HepG2 (cell line): Measurements from ENCODE around the gene NIPAL3. TPM values are rescaled to one million over a fixed set of nuclear protein-coding genes. Genes with fewer than 3 reads are reported as not detected.

Source experiments
- ATAC-seq: fragments of 200-7000 bp; cut with Tn5 transposase; 3 replicates; pipeline ENCODE4 v1.9.1; 2020; ENCODE audit warnings: mild to moderate bottlenecking, moderate library complexity
- BruUV-seq: library from RNA; stranded (reverse); fragments of 400-500 nt; replicated peaks from 2 replicates; lab custom pipeline; 2021; lab: Mats Ljungman, UMichigan
- CTCF ChIA-PET: fragments of 300-600 bp; formaldehyde crosslinking; extraction: SDS; loops from one replicate; lab custom pipeline; 2021; ENCODE audit warnings: low total read pairs, inconsistent platforms, low intra/inter-chr PET ratio; lab: Yijun Ruan, JAX
- POLR2A ChIA-PET: fragments of 350-600 bp; sonication (Branson Sonifier 250); formaldehyde crosslinking; loops from one replicate; lab custom pipeline; 2020; ENCODE audit warnings: antibody characterized with exemption, inconsistent platforms; lab: Yijun Ruan, JAX
- DNase-seq: peaks from one replicate; pipeline ENCODE4 v3.0.0-alpha.2; 2015; ENCODE audit warnings: low spot score
- FAIRE-seq: peaks from 3 replicates; lab custom pipeline; 2011; peaks lifted over from hg19 to GRCh38; lab: Jason Lieb, UNC
- H2AFZ ChIP-seq: one replicate; pipeline ENCODE4 v1.6.1; 2011; ENCODE audit warnings: low read length, inconsistent platforms
- H3K27ac ChIP-seq: fragments of 300-600 bp; 3 replicates; pipeline ENCODE4 v1.8.0; 2011; ENCODE audit warnings: mixed run types, mild to moderate bottlenecking, mixed read lengths, low read length, inconsistent platforms; ENCODE audit not compliant: insufficient read depth; ENCODE audit errors: extremely low read length
- H3K27me3 ChIP-seq, 2 experiments: fragments of 200-600 bp in 1 of 2; 2 replicates in 1 of 2; 3 replicates in 1 of 2; pipeline versions ENCODE4 v1.6.0 to v1.8.0; 2011; ENCODE audit warnings: low read length in 2 of 2, mild to moderate bottlenecking in 2 of 2, moderate library complexity in 2 of 2, inconsistent platforms in 1 of 2; ENCODE audit not compliant: insufficient read depth in 2 of 2, control insufficient read depth in 1 of 2
- H3K36me3 ChIP-seq, 2 experiments: fragments of 200-600 bp in 1 of 2; replicated peaks in 1 of 2; 2 replicates in 1 of 2; 3 replicates in 1 of 2; pipeline versions ENCODE4 v1.5.1 to v1.8.0; 2011; ENCODE audit warnings: low read length in 2 of 2, inconsistent platforms in 1 of 2; ENCODE audit not compliant: insufficient read depth in 2 of 2, control insufficient read depth in 1 of 2
- H3K4me1 ChIP-seq: 2 replicates; pipeline ENCODE4 v1.5.1; 2012; ENCODE audit warnings: low read length, inconsistent platforms; ENCODE audit not compliant: insufficient read depth
- H3K4me2 ChIP-seq: 2 replicates; pipeline ENCODE4 v1.6.0; 2011; ENCODE audit warnings: low read depth, low read length, inconsistent platforms
- H3K4me3 ChIP-seq, 3 experiments: fragments of 200-600 bp in 1 of 3; sonication (generic), shearing (Covaris generic) in 1 of 3; replicated peaks in 1 of 3; 2 replicates each; pipeline ENCODE4 v1.5.1; 2011 to 2016; ENCODE audit warnings: low read length in 3 of 3, inconsistent platforms in 2 of 3, low read depth in 2 of 3, mild to moderate bottlenecking in 2 of 3, control low read depth in 1 of 3, mixed read lengths in 1 of 3; ENCODE audit not compliant: insufficient read depth in 1 of 3
- H3K79me2 ChIP-seq: one replicate; pipeline ENCODE4 v1.6.1; 2011; ENCODE audit warnings: low read length, inconsistent platforms; ENCODE audit not compliant: insufficient read depth
- H3K9ac ChIP-seq: 2 replicates; pipeline ENCODE4 v1.6.0; 2011; ENCODE audit warnings: mild to moderate bottlenecking, low read depth, low read length, inconsistent platforms; ENCODE audit not compliant: insufficient read depth
- H3K9me3 ChIP-seq: 2 replicates; pipeline ENCODE4 v1.5.1; 2012; ENCODE audit warnings: mild to moderate bottlenecking, low read length
- H4K20me1 ChIP-seq: 2 replicates; pipeline ENCODE4 v1.6.0; 2011; ENCODE audit warnings: inconsistent platforms, mild to moderate bottlenecking, low read length, moderate library complexity; ENCODE audit not compliant: insufficient read depth
- DMAP1 ChIP-seq: IDR thresholded peaks from 2 replicates; pipeline ENCODE4 v1.6.1; 2016
- E2F2 ChIP-seq: sonication (generic); formaldehyde crosslinking; IDR thresholded peaks from 2 replicates; pipeline ENCODE4 v1.4.0; 2020; ENCODE audit warnings: missing genetic modification reagents, borderline replicate concordance
- MTA1 ChIP-seq: sonication (generic); formaldehyde crosslinking; IDR thresholded peaks from 2 replicates; pipeline ENCODE4 v1.4.0; 2020; ENCODE audit warnings: missing genetic modification reagents, mild to moderate bottlenecking, borderline replicate concordance
- NKX3-1 ChIP-seq: sonication (generic); formaldehyde crosslinking; IDR thresholded peaks from 2 replicates; pipeline ENCODE4 v1.5.0; 2020; ENCODE audit warnings: missing genetic modification reagents
- PITX1 ChIP-seq: sonication (generic); formaldehyde crosslinking; IDR thresholded peaks from 2 replicates; pipeline ENCODE4 v1.5.1; 2020; ENCODE audit warnings: mild to moderate bottlenecking, missing genetic modification reagents
- POGK ChIP-seq: sonication (generic); formaldehyde crosslinking; conservative IDR thresholded peaks from 2 replicates; pipeline ENCODE4 v1.8.0; 2022; ENCODE audit warnings: mild to moderate bottlenecking, moderate library complexity, missing genetic modification reagents
- RNF219 ChIP-seq: sonication (generic); formaldehyde crosslinking; IDR thresholded peaks from 2 replicates; pipeline ENCODE4 v1.5.0; 2020; ENCODE audit warnings: mild to moderate bottlenecking, missing genetic modification reagents
- SP140L ChIP-seq: sonication (generic); formaldehyde crosslinking; IDR thresholded peaks from 2 replicates; pipeline ENCODE4 v1.4.0; 2020; ENCODE audit warnings: missing genetic modification reagents, borderline replicate concordance
- SP4 ChIP-seq: sonication (generic); formaldehyde crosslinking; IDR thresholded peaks from 2 replicates; pipeline ENCODE4 v1.8.1; 2023; ENCODE audit warnings: mild to moderate bottlenecking, missing genetic modification reagents
- ZNF563 ChIP-seq: sonication (generic); formaldehyde crosslinking; IDR thresholded peaks from 2 replicates; pipeline ENCODE4 v1.8.0; 2022; ENCODE audit warnings: mild to moderate bottlenecking, moderate library complexity, missing genetic modification reagents
- ZNF816 ChIP-seq: sonication (generic); formaldehyde crosslinking; IDR thresholded peaks from 2 replicates; pipeline ENCODE4 v1.8.0; 2022; ENCODE audit warnings: missing genetic modification reagents, mild to moderate bottlenecking, borderline replicate concordance
- WGBS: methylation state at CpG from one replicate; pipeline ENCODE4 v1.1.6; 2017; ENCODE audit warnings: low lambda C conversion rate; 5-methylcytosine and 5-hydroxymethylcytosine counted together
- in situ Hi-C: cut with HindIII; loops from 2 replicates; pipeline ENCODE4 v1.10.0; 2017; ENCODE audit warnings: low pct_unique_long_range_greater_than_20kb; ENCODE audit not compliant: extremely low pct_ligation_motif_present
- intact Hi-C: fragments of 100-400 bp; cut with micrococcal nuclease; formaldehyde crosslinking; loops from one replicate; pipeline ENCODE4 v1.10.0; 2022; ENCODE audit not compliant: unreplicated experiment
- polyA plus RNA-seq, 8 experiments: library from polyadenylated mRNA; depleted of rRNA in 3 of 8; stranded (reverse) in 7 of 8; unstranded in 1 of 8; fragments of >200 nt; fragmentation: Illumina TruSeq in 4 of 8; extraction: Trizol in 4 of 8; gene quantifications; 2 replicates each; pipeline versions ENCODE4 v1.2.1 to v1.2.3, GENCODE V29; 2011 to 2016; ENCODE audit warnings: low read depth in 4 of 8, missing spikeins in 1 of 8, mixed read lengths in 1 of 8; ENCODE audit not compliant: insufficient read depth in 1 of 8
- total RNA-seq, 5 experiments: library from RNA; depleted of rRNA; stranded (reverse); fragments of >200 nt; fragmentation: Illumina TruSeq; extraction: Trizol; gene quantifications; 2 replicates each; pipeline ENCODE4 v1.2.3, GENCODE V29; 2016; ENCODE audit warnings: low read depth in 1 of 5

Gene NIPAL3
- total and polyA plus RNA-seq, 2 of the 13 experiments (the other 11 are each of a cell fraction or from before 2014, with no cell fraction given) = 5.6 to 8.6 TPM

- Histone ChIP-seq H4K20me1 (no peaks in the 10 kb centered on the region), H3K36me3 (no peaks in the 10 kb centered on the region), H3K79me2 (no peaks in the 10 kb centered on the region), H3K9ac (no peak overlapping the region), H3K4me2 (peak overlapping the region; percentile 93), H3K27me3 (no peaks in the 10 kb centered on the region; a peak in 1 of 5 replicates), H3K4me3 (no peak overlapping the region; a peak in 1 of 6 replicates), H2AFZ (no peak overlapping the region), H3K27ac (no peak overlapping the region), H3K9me3 (no peaks in the 10 kb centered on the region), H3K4me1 (peaks cover 46% of the 10 kb centered on the region)
- FAIRE-seq (no peak), DNase-seq (no peak), ATAC-seq (no peak)
- TF ChIP-seq ZNF816 (CRISPR knock-in tag) (0 out of 2 replicates have a peak, but pooled peaks have one; percentile 1), RNF219 (no peak), SP140L (CRISPR knock-in tag) (no peak)
- POLR2A ChIA-PET = no interaction called here
- intact Hi-C loops (loop anchor here (5.0 to 10.0 kb wide), 2 partner anchors 92 to 230 kb away; partner anchors contain the start of genes RCAN3 and SRRM1), in situ Hi-C loops (no loop called here)
- no TSS peak for BruUV-seq
- CTCF ChIA-PET = no interaction called here
- 68% methylated on average over 1 of the region's 1 CpG for WGBS
Observed at GRCh38 chr1:24412408-24412807, 3.2 kb upstream of the NIPAL3 start.

GRCh38 chr1:24413350-24414163 is 2.0 kb upstream of the NIPAL3 start, which contains the start of gene STPG1:
TSS of gene STPG1 (minus strand) at chr1:24413782. CDS start at chr1:24401388, 12,394 bp downstream.
- ChIA-PET CTCF (no interaction called here), POLR2A (interaction anchor here (1.0 kb wide), 1 partner anchor 301 kb away, joined by 3 read pairs; the partner anchor contains the start of gene MYOM3)
- 1% methylated on average over 21 of the region's 48 CpGs for WGBS
- FAIRE-seq (peak; percentile 98), ATAC-seq (peak; percentile 58), DNase-seq (peak; percentile 88)
- no peaks in the 10 kb centered on the region; a peak in 1 of 5 replicates for H3K27me3 ChIP-seq
- H3K9ac ChIP-seq = peak within 1 kb of the TSS; percentile 80
- peak within 1 kb of the TSS; percentile 63 for H3K27ac ChIP-seq
- in situ Hi-C loops (no loop called here), intact Hi-C loops (loop anchor here (2.0 to 10.0 kb wide), 3 partner anchors 91 to 229 kb away; partner anchors contain the start of genes RCAN3 and SRRM1)
- peaks cover 50% of the 10 kb centered on the region for H3K4me1 ChIP-seq
- BruUV-seq = no TSS peak
- no peaks in the 10 kb centered on the region for H3K9me3 ChIP-seq
- H3K4me2 ChIP-seq = peak within 1 kb of the TSS; percentile 93
- H3K4me3 ChIP-seq = peak within 1 kb of the TSS; percentile 80 to 92 (median 89)
- no peaks in the 10 kb centered on the region for H3K79me2 ChIP-seq
- H2AFZ ChIP-seq = peak within 1 kb of the TSS; percentile 12
- H3K36me3 ChIP-seq = no peaks in the 10 kb centered on the region
- no peaks in the 10 kb centered on the region for H4K20me1 ChIP-seq
- TF ChIP-seq NKX3-1 (CRISPR knock-in tag) (peak; percentile 72; the same call in 1 of the 2 replicates), DMAP1 (peak; percentile 69; the same call in 1 of the 2 replicates), PITX1 (CRISPR knock-in tag) (peak; percentile 27; the same call in 1 of the 2 replicates), ZNF563 (CRISPR knock-in tag) (peak; percentile 85; the same call in 1 of the 2 replicates), E2F2 (CRISPR knock-in tag) (no peak), SP4 (CRISPR knock-in tag) (peak; percentile 56; the same call in 1 of the 2 replicates), MTA1 (CRISPR knock-in tag) (peak; percentile 18; the same call in 1 of the 2 replicates), POGK (CRISPR knock-in tag) (no peak)
